Measurements from ENCODE around the gene FBXL7. TPM values are rescaled to one million over a fixed set of nuclear protein-coding genes. Genes with fewer than 3 reads are reported as not detected.

FBXL7 gene
- total and polyA plus RNA-seq, 12 donors, result 8.7 to 33.4 (median 23.5) TPM

DNA sequence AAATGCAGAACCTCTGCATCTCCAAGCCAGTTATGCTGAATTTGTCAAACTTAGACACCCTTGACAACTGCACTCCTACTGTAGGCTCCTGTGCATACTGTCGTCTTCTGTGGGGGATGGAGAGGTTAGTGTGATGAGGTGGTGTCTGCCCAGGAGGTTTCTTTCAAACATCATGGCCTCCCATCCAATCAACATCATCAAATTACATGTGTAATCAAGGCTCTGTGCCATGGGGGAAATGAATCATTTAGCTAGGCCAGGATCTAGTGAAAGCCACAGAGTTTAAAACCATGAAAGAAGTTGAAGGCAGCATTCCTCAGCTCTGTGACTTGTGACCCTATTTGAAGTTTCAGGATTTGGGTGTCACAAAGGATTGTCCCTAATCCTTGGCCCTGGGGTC, 439.0 kb downstream of the FBXL7 start:
- WGBS, 2 donors, result 91 to 97% methylated on average over 1 of the region's 1 CpG
- DNase-seq (no peak), ATAC-seq (no peak)
- no peak for TF ChIP-seq CTCF (IDR thresholded peaks at IDR 0.05)
- no peaks in the 10 kb centered on the region for H3K27me3 ChIP-seq
- intact Hi-C loops (cut with DNase I), result no loop called here
- no peak overlapping the region for H3K27ac ChIP-seq
- H3K4me1 ChIP-seq, result peaks cover 0 to 30% (median 8%) of the 10 kb centered on the region in 9 donors
- H3K36me3 ChIP-seq, result peaks cover 0 to 70% (median 26%) of the 10 kb centered on the region in 9 donors
- H3K4me3 ChIP-seq, result no peak overlapping the region
- H3K9me3 ChIP-seq, result peaks cover 0 to 7% (median 0%) of the 10 kb centered on the region in 11 donors

- peaks cover 0 to 79% (median 26%) of the 10 kb centered on the region in 9 donors for H3K36me3 ChIP-seq
- intact Hi-C loops (cut with DNase I), result no loop called here
- ATAC-seq, result no peak
Measured at GRCh38 chr5:15940905-15941304, 440.9 kb downstream of the FBXL7 start.

GRCh38 chr5:15943487-15943886, 443.5 kb downstream of the FBXL7 start:
- Histone ChIP-seq H3K27me3 (no peaks in the 10 kb centered on the region), H3K9me3 (no peaks in the 10 kb centered on the region), H3K4me3 (no peak overlapping the region), H3K36me3 (peaks cover 0 to 56% (median 6%) of the 10 kb centered on the region in 9 donors), H3K4me1 (peaks cover 0 to 19% (median under 1%) of the 10 kb centered on the region in 9 donors), H3K27ac (no peak overlapping the region)
- intact Hi-C loops (cut with DNase I), result no loop called here
- no peak for TF ChIP-seq CTCF (IDR thresholded peaks at IDR 0.05)
- 86 to 92% methylated on average over 2 of the region's 2 CpGs for WGBS, 2 donors
- ATAC-seq (no peak), DNase-seq (no peak)

More at GRCh38 chr5:15940905-15941304, 440.9 kb downstream of the FBXL7 start:
- no peak for TF ChIP-seq CTCF (IDR thresholded peaks at IDR 0.05)
- peaks cover 0 to 7% (median 0%) of the 10 kb centered on the region in 11 donors for H3K9me3 ChIP-seq
- peaks cover 0 to 29% (median 8%) of the 10 kb centered on the region in 9 donors for H3K4me1 ChIP-seq
- DNase-seq, result no peak
- H3K27me3 ChIP-seq, result no peaks in the 10 kb centered on the region
- H3K4me3 ChIP-seq, result no peak overlapping the region
- H3K27ac ChIP-seq, result no peak overlapping the region
- 89 to 92% methylated on average over 3 of the region's 3 CpGs for WGBS, 2 donors

DNA sequence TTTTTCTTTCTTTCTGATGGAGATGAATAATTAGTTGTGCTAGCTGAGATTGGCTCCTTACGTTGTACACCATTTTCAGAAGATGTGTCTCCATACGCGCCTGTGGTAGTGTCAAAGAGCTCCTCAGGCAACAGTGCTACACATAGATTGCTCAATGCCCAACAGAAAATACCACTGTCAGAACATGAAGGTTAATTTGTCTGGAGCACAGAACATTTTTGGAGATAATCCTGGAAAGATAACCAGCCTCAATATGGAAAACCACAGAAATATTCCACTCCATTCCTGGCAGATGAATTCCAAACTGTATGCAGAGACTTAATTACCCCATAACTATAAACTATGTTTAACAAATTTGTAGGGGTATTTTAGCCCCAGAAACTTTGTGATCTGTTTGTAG, 446.0 kb downstream of the FBXL7 start:
- Histone ChIP-seq H3K27me3 (no peaks in the 10 kb centered on the region), H3K4me1 (peaks cover 0 to 7% (median 0%) of the 10 kb centered on the region in 9 donors), H3K27ac (no peak overlapping the region), H3K4me3 (no peak overlapping the region), H3K36me3 (peaks cover 0 to 41% (median 3%) of the 10 kb centered on the region in 9 donors), H3K9me3 (peaks cover 0 to 4% (median 0%) of the 10 kb centered on the region in 11 donors)
- ATAC-seq (no peak), DNase-seq (no peak)
- WGBS, 2 donors, result 97 to 99% methylated on average over 3 of the region's 3 CpGs
- intact Hi-C loops (cut with DNase I), result no loop called here
- no peak for TF ChIP-seq CTCF (IDR thresholded peaks at IDR 0.05)

Measured in heart right ventricle (tissue), 16 donors.